Gastroesophageal sphincter (tissue), 4 donors: ENCODE data around the gene CELA3A. TPM values are rescaled to one million over a fixed set of nuclear protein-coding genes. Genes with fewer than 3 reads are reported as not detected.

Experiments
- ATAC-seq: fragments of 150-250 bp; one replicate; pipeline ENCODE4 v1.9.1; 2016; ENCODE audit warnings: mild to moderate bottlenecking, moderate library complexity
- H3K27ac ChIP-seq, 4 donors: fragments of 200-600 bp; sonication (generic) in 3 of 4; 1 replicate in 3 of 4; 2 replicates in 1 of 4; pipeline ENCODE4 v1.5.1; 2016 to 2019
- H3K27me3 ChIP-seq: fragments of 200-600 bp; sonication (generic); one replicate; pipeline ENCODE4 v1.5.1; 2019
- H3K36me3 ChIP-seq, 2 donors: fragments of 200-600 bp; sonication (generic); one replicate each; pipeline ENCODE4 v1.5.1; 2019; ENCODE audit warnings: control low read depth in 1 of 2
- H3K4me1 ChIP-seq, 3 donors: fragments of 200-600 bp; sonication (generic); 1 replicate in 2 of 3; 2 replicates in 1 of 3; pipeline ENCODE4 v1.5.1; 2016 to 2019; ENCODE audit warnings: control low read depth in 2 of 3
- H3K4me3 ChIP-seq, 2 donors: fragments of 200-600 bp; sonication (generic); one replicate each; pipeline ENCODE4 v1.5.1; 2019; ENCODE audit warnings: mild to moderate bottlenecking in 1 of 2, moderate library complexity in 1 of 2
- H3K9me3 ChIP-seq, 3 donors: fragments of 200-600 bp; sonication (generic); one replicate each; pipeline ENCODE4 v1.5.1; 2017 to 2019; ENCODE audit warnings: control low read depth in 2 of 3
- CTCF ChIP-seq, 4 experiments: fragments of 200-600 bp in 2 of 4; fragments of 450-650 bp in 2 of 4; sonication (generic) in 1 of 4; IDR thresholded peaks; one replicate each; pipeline ENCODE4 v1.5.1; 2017 to 2019; ENCODE audit warnings: antibody characterized with exemption in 4 of 4, mild to moderate bottlenecking in 2 of 4, moderate library complexity in 2 of 4
- EP300 ChIP-seq: sonication (generic); formaldehyde crosslinking; IDR thresholded peaks from one replicate; pipeline ENCODE4 v1.6.1; 2017; ENCODE audit warnings: antibody characterized with exemption, mild to moderate bottlenecking
- POLR2A ChIP-seq, 2 donors: fragments of 450-650 bp; IDR thresholded peaks; one replicate each; pipeline ENCODE4 v1.6.1; 2017; ENCODE audit warnings: antibody characterized with exemption in 2 of 2, mild to moderate bottlenecking in 2 of 2, moderate library complexity in 1 of 2
- POLR2AphosphoS5 ChIP-seq: sonication (generic); formaldehyde crosslinking; IDR thresholded peaks from one replicate; pipeline ENCODE4 v1.6.1; 2017; ENCODE audit warnings: antibody characterized with exemption
- WGBS, 2 donors: methylation state at CpG; one replicate each; pipeline ENCODE4 v1.1.5; 2018; ENCODE audit warnings: low coverage in 1 of 2; 5-methylcytosine and 5-hydroxymethylcytosine counted together
- total RNA-seq, 4 donors: library from RNA; depleted of rRNA; stranded (reverse); fragments of >200 nt; gene quantifications; one replicate each; pipeline ENCODE4 v1.1.0, GENCODE V29; 2016

CELA3A gene
- not detected for total RNA-seq

GRCh38 chr1:22001409-22001808 lies at the start of gene CELA3A:
TSS of gene CELA3A (plus strand) at chr1:22001657. CDS start at chr1:22001675, 18 bp downstream.
- H3K9me3 ChIP-seq = no peaks in the 10 kb centered on the region
- no peak within 1 kb of the TSS for H3K4me3 ChIP-seq
- WGBS, 2 donors = 0 to 59% methylated on average over 1 to 5 of the region's 5 CpGs
- no peaks in the 10 kb centered on the region for H3K27me3 ChIP-seq
- no peak for ATAC-seq
- H3K36me3 ChIP-seq = no peaks in the 10 kb centered on the region
- H3K27ac ChIP-seq = no peak within 1 kb of the TSS
- TF ChIP-seq POLR2AphosphoS5 (no peak), CTCF (IDR thresholded peaks at IDR 0.05) (no peak), EP300 (no peak), POLR2A (IDR thresholded peaks at IDR 0.05) (no peak)
- no peaks in the 10 kb centered on the region for H3K4me1 ChIP-seq

- Histone ChIP-seq H3K36me3 (no peaks in the 10 kb centered on the region), H3K4me3 (no peak overlapping the region), H3K27ac (peak overlapping the region in 3 of 4 donors; percentile 28 to 52 (median 43)), H3K9me3 (no peaks in the 10 kb centered on the region), H3K27me3 (no peaks in the 10 kb centered on the region), H3K4me1 (peaks cover 0 to 36% (median 22%) of the 10 kb centered on the region in 3 donors)
- WGBS, 2 donors = 58 to 85% methylated on average over 3 of the region's 6 CpGs
- TF ChIP-seq CTCF (IDR thresholded peaks at IDR 0.05) (peak in 1 of 4 experiments; percentile 21), EP300 (no peak)
- no peak for ATAC-seq
Measured at GRCh38 chr1:21952786-21953520, 48.5 kb upstream of the CELA3A start.

- no peak for TF ChIP-seq POLR2A (IDR thresholded peaks at IDR 0.05)
- TF ChIP-seq CTCF (IDR thresholded peaks at IDR 0.05) = no peak
- Histone ChIP-seq H3K27ac (peak overlapping the region in 3 of 4 donors; percentile 67 to 75 (median 74)), H3K4me3 (no peak overlapping the region), H3K4me1 (peaks cover 0 to 44% (median 22%) of the 10 kb centered on the region in 3 donors), H3K27me3 (no peaks in the 10 kb centered on the region), H3K9me3 (no peaks in the 10 kb centered on the region), H3K36me3 (no peaks in the 10 kb centered on the region)
- peak; percentile 84 for ATAC-seq
- WGBS, 2 donors = no CpG with 5 or more reads among the region's 16 CpGs
Measured at GRCh38 chr1:21955058-21955457, 46.4 kb upstream of the CELA3A start.

- Histone ChIP-seq H3K27me3 (no peaks in the 10 kb centered on the region), H3K9me3 (no peaks in the 10 kb centered on the region), H3K27ac (peak overlapping the region in 3 of 4 donors; percentile 67 to 75 (median 74)), H3K4me1 (peaks cover 0 to 44% (median 22%) of the 10 kb centered on the region in 3 donors), H3K36me3 (no peaks in the 10 kb centered on the region), H3K4me3 (no peak overlapping the region)
- TF ChIP-seq EP300 (no peak), POLR2A (IDR thresholded peaks at IDR 0.05) (no peak), CTCF (IDR thresholded peaks at IDR 0.05) (no peak), POLR2AphosphoS5 (no peak)
- WGBS, 2 donors = 28 to 60% methylated on average over 1 to 4 of the region's 9 CpGs
- ATAC-seq = peak; percentile 50
Measured at GRCh38 chr1:21955501-21956281, 45.8 kb upstream of the CELA3A start.
